Left ventricle myocardium inferior (tissue), 1 donor: ENCODE results near the gene HDAC9. TPM values are rescaled to one million over a fixed set of nuclear protein-coding genes. Genes with fewer than 3 reads are reported as not detected.

Experiments
- DNase-seq: peaks from one replicate; pipeline ENCODE4 v3.0.0-alpha.2; 2020
- H3K27ac ChIP-seq: fragments of 200-600 bp; replicated peaks from 2 replicates; pipeline ENCODE4 v1.8.0; 2021
- H3K27me3 ChIP-seq: fragments of 200-600 bp; 2 replicates; pipeline ENCODE4 v1.8.0; 2021; ENCODE audit warnings: low read depth
- H3K36me3 ChIP-seq: fragments of 200-600 bp; 2 replicates; pipeline ENCODE4 v1.8.0; 2021
- H3K4me1 ChIP-seq: fragments of 200-600 bp; 2 replicates; pipeline ENCODE4 v1.8.0; 2021
- H3K4me3 ChIP-seq: fragments of 200-600 bp; 2 replicates; pipeline ENCODE4 v1.8.0; 2021; ENCODE audit warnings: mild to moderate bottlenecking, moderate library complexity
- H3K9me3 ChIP-seq: fragments of 200-600 bp; replicated peaks from 2 replicates; pipeline ENCODE4 v1.8.0; 2021
- intact Hi-C: fragments of 100-400 bp; cut with micrococcal nuclease; formaldehyde crosslinking; loops from one replicate; pipeline ENCODE4 v1.11.0; 2022
- total RNA-seq: library from RNA; stranded (reverse); fragmentation: NEBNext Ultra II Directional; extraction: Animal tissue kit (Norgen Biotek cat#: 25700); gene quantifications from one replicate; pipeline ENCODE4 v1.2.1, GENCODE V29; 2021
- TF ChIP-seq, protein P1 (sequence below): fragments of 200-600 bp; IDR thresholded peaks from 2 replicates; pipeline ENCODE4 v1.8.0; 2021; ENCODE audit warnings: antibody characterized with exemption, mild to moderate bottlenecking, borderline replicate concordance
- donor health status: DM: no; HTN: yes; CAD: no; lungs with severe emphysema.

Gene HDAC9
- total RNA-seq, 1 donor from 2014 or later: 39.6 TPM

DNA sequence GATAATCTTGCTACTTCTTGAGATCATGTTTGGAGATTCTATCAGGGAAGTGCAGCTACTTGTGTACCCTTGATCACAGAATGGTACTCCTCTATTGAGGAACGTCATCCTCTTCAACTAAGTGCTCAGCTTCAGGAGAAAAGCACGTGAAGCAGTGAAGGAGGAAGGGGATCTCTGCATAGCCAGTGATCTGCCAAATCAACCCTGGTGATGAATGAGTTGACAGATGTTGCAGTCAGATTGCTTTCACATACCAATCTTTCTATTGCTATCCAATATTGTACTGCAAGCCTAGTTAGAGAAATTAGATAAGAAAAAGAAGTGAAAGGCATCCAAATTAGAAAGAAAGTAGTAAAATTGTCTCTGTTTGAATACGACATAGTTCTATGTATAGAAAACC lies 312.5 kb downstream of the HDAC9 start:
- Histone ChIP-seq H3K27me3 (no peaks in the 10 kb centered on the region), H3K4me1 (no peaks in the 10 kb centered on the region), H3K36me3 (no peaks in the 10 kb centered on the region), H3K9me3 (peaks cover 20% of the 10 kb centered on the region), H3K4me3 (no peak overlapping the region), H3K27ac (no peak overlapping the region)
- no peak for DNase-seq
- intact Hi-C loops: no loop called here
- TF ChIP-seq, protein P1, sequence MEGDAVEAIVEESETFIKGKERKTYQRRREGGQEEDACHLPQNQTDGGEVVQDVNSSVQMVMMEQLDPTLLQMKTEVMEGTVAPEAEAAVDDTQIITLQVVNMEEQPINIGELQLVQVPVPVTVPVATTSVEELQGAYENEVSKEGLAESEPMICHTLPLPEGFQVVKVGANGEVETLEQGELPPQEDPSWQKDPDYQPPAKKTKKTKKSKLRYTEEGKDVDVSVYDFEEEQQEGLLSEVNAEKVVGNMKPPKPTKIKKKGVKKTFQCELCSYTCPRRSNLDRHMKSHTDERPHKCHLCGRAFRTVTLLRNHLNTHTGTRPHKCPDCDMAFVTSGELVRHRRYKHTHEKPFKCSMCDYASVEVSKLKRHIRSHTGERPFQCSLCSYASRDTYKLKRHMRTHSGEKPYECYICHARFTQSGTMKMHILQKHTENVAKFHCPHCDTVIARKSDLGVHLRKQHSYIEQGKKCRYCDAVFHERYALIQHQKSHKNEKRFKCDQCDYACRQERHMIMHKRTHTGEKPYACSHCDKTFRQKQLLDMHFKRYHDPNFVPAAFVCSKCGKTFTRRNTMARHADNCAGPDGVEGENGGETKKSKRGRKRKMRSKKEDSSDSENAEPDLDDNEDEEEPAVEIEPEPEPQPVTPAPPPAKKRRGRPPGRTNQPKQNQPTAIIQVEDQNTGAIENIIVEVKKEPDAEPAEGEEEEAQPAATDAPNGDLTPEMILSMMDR: no peak

DNA sequence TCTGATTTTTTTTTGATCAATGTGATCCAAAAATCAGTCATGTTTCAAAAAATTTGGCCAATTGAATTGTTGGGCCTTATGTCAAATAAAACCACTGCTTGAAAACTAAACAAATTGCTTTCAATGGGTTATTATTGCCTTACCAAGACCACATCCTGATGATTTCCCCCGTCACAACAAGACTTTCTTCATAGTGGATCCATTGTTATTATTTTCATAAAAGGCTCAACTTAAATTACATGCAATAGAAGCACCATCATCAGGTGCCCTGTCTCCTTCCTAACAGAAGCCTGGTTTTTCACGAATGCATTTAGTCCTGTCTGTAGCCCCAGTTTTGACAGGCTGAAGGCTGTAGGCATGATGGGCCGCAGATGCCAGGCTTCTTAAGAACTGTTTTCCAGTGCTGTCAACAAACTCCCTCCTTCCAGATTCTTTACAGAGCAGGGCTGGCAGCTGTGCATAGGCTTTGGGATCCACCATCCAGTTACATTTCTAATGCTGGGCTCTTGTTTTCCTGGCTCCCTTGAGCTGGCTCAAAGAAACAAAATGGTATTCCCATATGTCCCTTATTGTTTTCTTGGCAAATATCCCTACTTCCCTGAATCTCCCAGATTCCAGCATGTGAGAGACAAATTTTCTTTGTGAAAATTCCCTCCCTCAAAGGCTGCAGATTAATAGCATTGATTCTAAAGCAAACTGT lies 319.9 kb downstream of the HDAC9 start:
- H3K4me3 ChIP-seq: no peak overlapping the region
- intact Hi-C loops: no loop called here
- TF ChIP-seq, protein P1: no peak
- H3K36me3 ChIP-seq: no peaks in the 10 kb centered on the region
- DNase-seq: no peak
- H3K27ac ChIP-seq: no peak overlapping the region
- no peaks in the 10 kb centered on the region for H3K27me3 ChIP-seq
- H3K9me3 ChIP-seq: peaks cover 23% of the 10 kb centered on the region
- H3K4me1 ChIP-seq: no peaks in the 10 kb centered on the region

DNA sequence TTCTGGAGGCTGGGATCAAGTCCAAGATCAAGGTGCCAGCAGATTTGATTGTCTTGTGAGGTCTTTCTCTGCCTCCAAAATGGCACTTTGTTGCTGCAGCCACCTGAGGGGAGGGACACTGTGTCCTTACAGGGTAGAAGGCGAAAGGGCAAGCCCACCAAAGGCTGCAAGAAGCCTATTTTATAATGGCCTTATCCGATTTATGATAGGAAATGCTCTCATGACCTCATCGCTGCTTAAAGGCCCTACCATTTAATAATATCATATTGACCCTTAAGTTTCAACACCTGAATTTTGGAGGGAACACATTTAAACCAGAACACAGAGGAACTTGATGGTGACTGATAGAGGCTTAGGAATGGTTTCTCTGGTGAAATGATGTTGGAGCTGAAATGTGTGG lies 325.4 kb downstream of the HDAC9 start:
- no peak for DNase-seq
- no peaks in the 10 kb centered on the region for H3K27me3 ChIP-seq
- no peak overlapping the region for H3K27ac ChIP-seq
- no peaks in the 10 kb centered on the region for H3K36me3 ChIP-seq
- H3K4me3 ChIP-seq: no peak overlapping the region
- H3K4me1 ChIP-seq: no peaks in the 10 kb centered on the region
- no peaks in the 10 kb centered on the region for H3K9me3 ChIP-seq
- TF ChIP-seq, protein P1: no peak
- intact Hi-C loops: no loop called here

DNA sequence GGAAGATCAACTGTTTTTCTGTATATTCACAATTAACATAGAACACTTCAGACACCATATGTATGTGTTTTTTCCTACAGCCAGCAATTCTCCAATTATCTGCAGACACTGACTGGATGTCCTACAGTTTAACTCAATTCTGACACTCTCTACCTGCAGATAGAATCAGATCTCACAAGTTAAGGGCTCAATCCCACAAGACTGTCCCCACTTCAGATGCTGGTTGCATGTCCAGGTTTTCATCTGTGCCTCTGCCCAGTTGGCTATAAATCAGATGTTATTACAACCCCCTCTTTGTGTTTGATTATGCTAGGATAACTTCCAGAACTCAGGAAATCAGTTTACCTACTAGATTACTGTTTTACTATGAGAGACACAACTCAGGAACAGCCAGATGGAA lies 326.0 kb downstream of the HDAC9 start:
- no peak for DNase-seq
- intact Hi-C loops: no loop called here
- Histone ChIP-seq H3K9me3 (no peaks in the 10 kb centered on the region), H3K36me3 (no peaks in the 10 kb centered on the region), H3K4me3 (no peak overlapping the region), H3K4me1 (no peaks in the 10 kb centered on the region), H3K27ac (no peak overlapping the region), H3K27me3 (no peaks in the 10 kb centered on the region)
- TF ChIP-seq, protein P1: no peak

DNA sequence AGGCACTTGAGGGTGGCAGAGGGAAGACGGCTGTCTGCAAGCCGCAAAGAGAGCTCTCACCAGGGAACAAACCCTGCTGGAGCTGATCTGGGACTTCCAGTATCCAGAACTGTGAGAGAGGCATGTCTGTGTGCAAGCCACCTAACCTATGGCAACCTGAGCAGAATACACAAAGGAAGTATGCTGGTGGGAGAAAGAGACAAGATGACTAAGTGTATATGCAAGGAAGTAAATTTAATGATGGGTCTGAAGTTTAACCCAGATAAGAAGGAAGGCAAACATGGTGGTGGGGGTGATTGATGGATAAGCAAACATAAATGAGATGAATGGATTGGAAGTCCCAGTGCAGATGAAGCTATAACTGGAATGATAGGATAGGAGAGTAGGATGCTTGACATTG lies 328.6 kb downstream of the HDAC9 start:
- TF ChIP-seq, protein P1: no peak
- H3K4me3 ChIP-seq: no peak overlapping the region
- no peaks in the 10 kb centered on the region for H3K27me3 ChIP-seq
- intact Hi-C loops: no loop called here
- H3K36me3 ChIP-seq: no peaks in the 10 kb centered on the region
- H3K4me1 ChIP-seq: no peaks in the 10 kb centered on the region
- no peaks in the 10 kb centered on the region for H3K9me3 ChIP-seq
- no peak for DNase-seq
- no peak overlapping the region for H3K27ac ChIP-seq
